HepG2 (cell line): ENCODE measurements around the gene ATP2B2. TPM values are rescaled to one million over a fixed set of nuclear protein-coding genes. Genes with fewer than 3 reads are reported as not detected.

Source experiments
- ARID5B ChIP-seq: IDR thresholded peaks from 2 replicates; pipeline ENCODE4 v1.4.0; 2020; ENCODE audit warnings: mild to moderate bottlenecking, missing genetic modification reagents
- FOXO4 ChIP-seq: sonication (generic); formaldehyde crosslinking; conservative IDR thresholded peaks from 2 replicates; pipeline ENCODE4 v1.8.1; 2023; ENCODE audit warnings: missing genetic modification reagents
- FUBP1 ChIP-seq: sonication (generic); formaldehyde crosslinking; IDR thresholded peaks from 2 replicates; pipeline ENCODE4 v1.5.1; 2020; ENCODE audit warnings: missing genetic modification reagents, mild to moderate bottlenecking, borderline replicate concordance
- HMG20A ChIP-seq: IDR thresholded peaks from 2 replicates; pipeline ENCODE4 v1.6.1; 2016; ENCODE audit warnings: borderline replicate concordance
- MYNN ChIP-seq: sonication (generic); formaldehyde crosslinking; IDR thresholded peaks from 2 replicates; pipeline ENCODE4 v1.4.0; 2020; ENCODE audit warnings: mild to moderate bottlenecking, low read depth, missing genetic modification reagents
- PAF1 ChIP-seq: IDR thresholded peaks from 2 replicates; pipeline ENCODE4 v1.6.1; 2016; ENCODE audit warnings: missing genetic modification reagents, missing compliant biosample characterization
- ZFP62 ChIP-seq: sonication (generic); formaldehyde crosslinking; IDR thresholded peaks from 2 replicates; pipeline ENCODE4 v1.4.0; 2020; ENCODE audit warnings: missing genetic modification reagents
- ZNF468 ChIP-seq: sonication (generic); formaldehyde crosslinking; IDR thresholded peaks from 2 replicates; pipeline ENCODE4 v1.8.0; 2022; ENCODE audit warnings: mild to moderate bottlenecking, moderate library complexity, missing genetic modification reagents
- ZNF605 ChIP-seq: sonication (generic); formaldehyde crosslinking; IDR thresholded peaks from 2 replicates; pipeline ENCODE4 v1.8.0; 2022; ENCODE audit warnings: mild to moderate bottlenecking, missing genetic modification reagents
- ZNF788 ChIP-seq: sonication (generic); formaldehyde crosslinking; IDR thresholded peaks from 2 replicates; pipeline ENCODE4 v1.5.0; 2020; ENCODE audit warnings: mild to moderate bottlenecking, missing genetic modification reagents, borderline replicate concordance
- polyA plus RNA-seq, 8 experiments: library from polyadenylated mRNA; depleted of rRNA in 3 of 8; stranded (reverse) in 7 of 8; unstranded in 1 of 8; fragments of >200 nt; fragmentation: Illumina TruSeq in 4 of 8; extraction: Trizol in 4 of 8; gene quantifications; 2 replicates each; pipeline versions ENCODE4 v1.2.1 to v1.2.3, GENCODE V29; 2011 to 2016; ENCODE audit warnings: low read depth in 4 of 8, missing spikeins in 1 of 8, mixed read lengths in 1 of 8; ENCODE audit not compliant: insufficient read depth in 1 of 8
- total RNA-seq, 5 experiments: library from RNA; depleted of rRNA; stranded (reverse); fragments of >200 nt; fragmentation: Illumina TruSeq; extraction: Trizol; gene quantifications; 2 replicates each; pipeline ENCODE4 v1.2.3, GENCODE V29; 2016; ENCODE audit warnings: low read depth in 1 of 5
- TF ChIP-seq, protein P1 (sequence below): IDR thresholded peaks from 2 replicates; pipeline ENCODE4 v1.6.1; 2016; ENCODE audit warnings: control low read depth
- TF ChIP-seq, protein P2 (sequence below): sonication (generic); formaldehyde crosslinking; IDR thresholded peaks from 2 replicates; pipeline ENCODE4 v1.4.0; 2020; ENCODE audit warnings: mild to moderate bottlenecking, missing genetic modification reagents
- TF ChIP-seq, protein P3 (sequence below): sonication (generic); formaldehyde crosslinking; IDR thresholded peaks from 2 replicates; pipeline ENCODE4 v1.8.1; 2023; ENCODE audit warnings: mild to moderate bottlenecking, missing genetic modification reagents
- TF ChIP-seq, protein P4 (sequence below): sonication (generic); formaldehyde crosslinking; IDR thresholded peaks from 2 replicates; pipeline ENCODE4 v1.4.0; 2020; ENCODE audit warnings: missing genetic modification reagents, mild to moderate bottlenecking, borderline replicate concordance

ATP2B2 gene
- total and polyA plus RNA-seq, 2 of the 13 experiments (the other 11 are each of a cell fraction or from before 2014, with no cell fraction given), result 1.5 to 2.3 TPM

GRCh38 chr3:10515884-10516495 is 10.6 kb upstream of the ATP2B2 start (continued):
- TF ChIP-seq, protein P1, sequence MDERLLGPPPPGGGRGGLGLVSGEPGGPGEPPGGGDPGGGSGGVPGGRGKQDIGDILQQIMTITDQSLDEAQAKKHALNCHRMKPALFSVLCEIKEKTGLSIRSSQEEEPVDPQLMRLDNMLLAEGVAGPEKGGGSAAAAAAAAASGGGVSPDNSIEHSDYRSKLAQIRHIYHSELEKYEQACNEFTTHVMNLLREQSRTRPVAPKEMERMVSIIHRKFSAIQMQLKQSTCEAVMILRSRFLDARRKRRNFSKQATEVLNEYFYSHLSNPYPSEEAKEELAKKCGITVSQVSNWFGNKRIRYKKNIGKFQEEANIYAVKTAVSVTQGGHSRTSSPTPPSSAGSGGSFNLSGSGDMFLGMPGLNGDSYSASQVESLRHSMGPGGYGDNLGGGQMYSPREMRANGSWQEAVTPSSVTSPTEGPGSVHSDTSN (CRISPR knock-in tag), result no peak
- TF ChIP-seq, protein P2, sequence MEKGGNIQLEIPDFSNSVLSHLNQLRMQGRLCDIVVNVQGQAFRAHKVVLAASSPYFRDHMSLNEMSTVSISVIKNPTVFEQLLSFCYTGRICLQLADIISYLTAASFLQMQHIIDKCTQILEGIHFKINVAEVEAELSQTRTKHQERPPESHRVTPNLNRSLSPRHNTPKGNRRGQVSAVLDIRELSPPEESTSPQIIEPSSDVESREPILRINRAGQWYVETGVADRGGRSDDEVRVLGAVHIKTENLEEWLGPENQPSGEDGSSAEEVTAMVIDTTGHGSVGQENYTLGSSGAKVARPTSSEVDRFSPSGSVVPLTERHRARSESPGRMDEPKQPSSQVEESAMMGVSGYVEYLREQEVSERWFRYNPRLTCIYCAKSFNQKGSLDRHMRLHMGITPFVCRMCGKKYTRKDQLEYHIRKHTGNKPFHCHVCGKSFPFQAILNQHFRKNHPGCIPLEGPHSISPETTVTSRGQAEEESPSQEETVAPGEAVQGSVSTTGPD, result no peak
- TF ChIP-seq ZFP62 (CRISPR knock-in tag) (no peak), ARID5B (CRISPR knock-in tag) (no peak; the same call in 1 of the 2 replicates), FUBP1 (CRISPR knock-in tag) (no peak), ZNF788 (no peak), HMG20A (CRISPR knock-in tag) (no peak), PAF1 (CRISPR knock-in tag) (no peak), FOXO4 (no peak), MYNN (no peak), ZNF468 (CRISPR knock-in tag) (no peak), ZNF605 (CRISPR knock-in tag) (no peak)
- TF ChIP-seq, protein P3, sequence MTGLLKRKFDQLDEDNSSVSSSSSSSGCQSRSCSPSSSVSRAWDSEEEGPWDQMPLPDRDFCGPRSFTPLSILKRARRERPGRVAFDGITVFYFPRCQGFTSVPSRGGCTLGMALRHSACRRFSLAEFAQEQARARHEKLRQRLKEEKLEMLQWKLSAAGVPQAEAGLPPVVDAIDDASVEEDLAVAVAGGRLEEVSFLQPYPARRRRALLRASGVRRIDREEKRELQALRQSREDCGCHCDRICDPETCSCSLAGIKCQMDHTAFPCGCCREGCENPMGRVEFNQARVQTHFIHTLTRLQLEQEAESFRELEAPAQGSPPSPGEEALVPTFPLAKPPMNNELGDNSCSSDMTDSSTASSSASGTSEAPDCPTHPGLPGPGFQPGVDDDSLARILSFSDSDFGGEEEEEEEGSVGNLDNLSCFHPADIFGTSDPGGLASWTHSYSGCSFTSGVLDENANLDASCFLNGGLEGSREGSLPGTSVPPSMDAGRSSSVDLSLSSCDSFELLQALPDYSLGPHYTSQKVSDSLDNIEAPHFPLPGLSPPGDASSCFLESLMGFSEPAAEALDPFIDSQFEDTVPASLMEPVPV (CRISPR knock-in tag), result no peak
- TF ChIP-seq, protein P4, sequence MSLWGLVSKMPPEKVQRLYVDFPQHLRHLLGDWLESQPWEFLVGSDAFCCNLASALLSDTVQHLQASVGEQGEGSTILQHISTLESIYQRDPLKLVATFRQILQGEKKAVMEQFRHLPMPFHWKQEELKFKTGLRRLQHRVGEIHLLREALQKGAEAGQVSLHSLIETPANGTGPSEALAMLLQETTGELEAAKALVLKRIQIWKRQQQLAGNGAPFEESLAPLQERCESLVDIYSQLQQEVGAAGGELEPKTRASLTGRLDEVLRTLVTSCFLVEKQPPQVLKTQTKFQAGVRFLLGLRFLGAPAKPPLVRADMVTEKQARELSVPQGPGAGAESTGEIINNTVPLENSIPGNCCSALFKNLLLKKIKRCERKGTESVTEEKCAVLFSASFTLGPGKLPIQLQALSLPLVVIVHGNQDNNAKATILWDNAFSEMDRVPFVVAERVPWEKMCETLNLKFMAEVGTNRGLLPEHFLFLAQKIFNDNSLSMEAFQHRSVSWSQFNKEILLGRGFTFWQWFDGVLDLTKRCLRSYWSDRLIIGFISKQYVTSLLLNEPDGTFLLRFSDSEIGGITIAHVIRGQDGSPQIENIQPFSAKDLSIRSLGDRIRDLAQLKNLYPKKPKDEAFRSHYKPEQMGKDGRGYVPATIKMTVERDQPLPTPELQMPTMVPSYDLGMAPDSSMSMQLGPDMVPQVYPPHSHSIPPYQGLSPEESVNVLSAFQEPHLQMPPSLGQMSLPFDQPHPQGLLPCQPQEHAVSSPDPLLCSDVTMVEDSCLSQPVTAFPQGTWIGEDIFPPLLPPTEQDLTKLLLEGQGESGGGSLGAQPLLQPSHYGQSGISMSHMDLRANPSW (CRISPR knock-in tag), result no peak
